ENCODE measurements around the gene ZNF598. TPM values are rescaled to one million over a fixed set of nuclear protein-coding genes. Genes with fewer than 3 reads are reported as not detected.

Gene ZNF598
- total RNA-seq (2013; cell fraction: nucleolus; rRNA removed): 23.8 and 28.6 TPM in 2 replicates
- total RNA-seq (2014; rRNA removed): 14.7 and 20.6 TPM in 2 replicates
- total RNA-seq (2014; rRNA removed; fragmentation: Illumina TruSeq; extraction: Trizol): 11.0 and 14.4 TPM in 2 replicates
- 71.3 and 74.0 TPM in 2 replicates for total RNA-seq (2021)
- 5.9 TPM for polyA plus RNA-seq (2011; ENCODE audit: low read depth)
- polyA plus RNA-seq (2011; rRNA removed): 4.7 and 12.7 TPM in 2 replicates
- polyA plus RNA-seq (2011; cell fraction: cytosol; rRNA removed): 26.7 and 35.4 TPM in 2 replicates
- polyA plus RNA-seq (2011; cell fraction: nucleus; rRNA removed): 102 and 139 TPM in 2 replicates
- 21.2 and 28.2 TPM in 2 replicates for polyA plus RNA-seq (2012)
- polyA plus RNA-seq (2014; fragmentation: Illumina TruSeq; extraction: Trizol): 5.8 and 14.4 TPM in 2 replicates
- under 1 TPM; 0.08 to 0.84 TPM for polyA plus RNA-seq (2014; fragmentation: Nextera tagmentation; extraction: Ambion mirVana)
- polyA plus RNA-seq (2014; rRNA removed): 53.8 and 70.0 TPM in 2 replicates
- polyA plus RNA-seq (2016; fragmentation: Nextera tagmentation; extraction: Ambion mirVana): 10 to 100 TPM in 1 of 2 experiments, 1 to 10 TPM in 1; 8.0 to 19.4 TPM
- polyA minus RNA-seq (2011; rRNA and poly(A)+ RNA removed): 8.7 and 17.7 TPM in 2 replicates
- 19.8 and 21.5 TPM in 2 replicates for polyA minus RNA-seq (2011; cell fraction: cytosol; rRNA and poly(A)+ RNA removed)
- 12.5 and 23.1 TPM in 2 replicates for polyA minus RNA-seq (2011; cell fraction: nucleus; rRNA and poly(A)+ RNA removed)
- Bru-seq, nascent RNA: percentile 65 among the genes with signal in this experiment
- percentile 77 among the genes with signal in this experiment for BruChase-seq, experiment 1, labeled RNA remaining after a 6-hour chase
- percentile 77 among the genes with signal in this experiment for BruChase-seq, experiment 2, labeled RNA remaining after a 2-hour chase
- long read RNA-seq, experiment 1, partial matches to known transcripts: 1 of 1 reads
- long read RNA-seq, experiment 1, other reads (novel, unspliced or antisense): 0 of 1 reads
- long read RNA-seq, experiment 2, partial matches to known transcripts: 1 of 2 reads
- long read RNA-seq, experiment 2, other reads (novel, unspliced or antisense): 0 of 2 reads

DNA sequence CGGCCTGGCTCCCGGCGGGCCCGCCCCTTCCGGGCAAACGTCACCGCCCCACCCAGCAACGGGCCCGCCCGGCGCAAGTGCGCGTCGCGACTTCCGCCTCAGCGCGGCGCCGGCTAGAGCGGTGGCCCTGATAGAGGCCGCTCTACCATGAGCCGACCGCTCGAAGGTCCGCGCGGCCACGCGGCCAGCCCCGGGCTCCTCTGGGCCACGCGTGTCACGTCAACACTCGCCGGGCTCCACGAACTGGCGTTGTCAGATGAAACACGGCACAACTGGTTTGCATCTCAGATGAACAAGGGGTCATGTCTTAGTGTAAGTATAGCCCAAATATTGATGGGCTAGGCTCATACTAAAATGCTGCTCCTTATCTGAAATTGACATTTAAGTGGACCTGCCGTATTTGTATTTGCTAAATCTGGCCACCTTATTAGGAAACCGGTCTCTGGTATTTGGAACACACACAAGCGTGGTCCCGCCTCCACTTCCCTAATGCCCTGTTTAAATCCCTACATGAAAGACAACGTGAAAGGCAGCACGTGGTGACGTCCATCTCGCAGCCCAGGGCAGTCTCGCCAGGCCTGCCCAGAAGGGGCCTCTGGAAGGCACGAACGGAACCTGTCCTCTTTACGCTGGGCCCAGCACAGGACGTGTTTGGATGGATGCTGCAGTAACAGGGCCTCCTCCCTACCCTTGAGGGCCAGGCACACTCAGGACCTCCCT, at the start of gene ZNF598:
Gene ZNF598 (minus strand): TSS at position 31 of the 720 bp plus-strand sequence.
- in situ Hi-C loops (cut with MboI) (loop anchor here (10.0 kb wide), 1 partner anchor 485 kb away; no protein-coding TSS in a partner anchor), intact Hi-C loops (cut with micrococcal nuclease; ENCODE audit: unreplicated experiment) (loop anchor here (5.0 kb wide), 1 partner anchor 142 kb away; no protein-coding TSS in a partner anchor)
- under 1% methylated on average over 37 of the region's 52 CpGs for WGBS (ENCODE audit: insufficient coverage, insufficient replicate concordance, low lambda C conversion rate, missing lambda C conversion rate)
- CTCF ChIA-PET: no interaction called here
- Histone ChIP-seq H4K20me1 (ENCODE audit: control insufficient read depth, insufficient read depth) (no peaks in the 10 kb centered on the region), H3K79me2 (ENCODE audit: control insufficient read depth, insufficient read depth, low read length) (peaks cover 54% of the 10 kb centered on the region), H3K27me3 (replicated peaks in 1 of 2; ENCODE audit: control insufficient read depth in 2 of 2, insufficient read depth in 2 of 2, low read length in 1 of 2) (no peaks in the 10 kb centered on the region), H3K9ac (ENCODE audit: control insufficient read depth, insufficient read depth, low read length) (peak within 1 kb of the TSS; percentile 96), H3K4me2 (ENCODE audit: control insufficient read depth, insufficient read depth) (peak within 1 kb of the TSS; percentile 99), H3K4me3 (peak within 1 kb of the TSS; percentile 100), H3K9me3 (replicated peaks; ENCODE audit: control insufficient read depth, insufficient read depth, low read length) (no peaks in the 10 kb centered on the region), H3K36me3 (ENCODE audit: control insufficient read depth in 2 of 2, insufficient read depth in 2 of 2, low read length in 1 of 2) (peaks cover 0 to 3% of the 10 kb centered on the region in 2 experiments; a peak in 1 of 4 replicates), H3K27ac (ENCODE audit: control insufficient read depth, insufficient read depth) (peak within 1 kb of the TSS; percentile 89), H3K4me1 (ENCODE audit: control insufficient read depth, insufficient read depth, low read length) (peaks cover 15% of the 10 kb centered on the region), H2AFZ (ENCODE audit: control insufficient read depth, low read depth, low read length) (peak within 1 kb of the TSS; percentile 89)
- SMC1A ChIA-PET (ENCODE audit: uncharacterized antibody, unreplicated experiment): no interaction called here
- DNase-seq (ENCODE audit: low read depth, low spot score): no peak
- ATAC-seq: peak; percentile 93
- RAD21 ChIA-PET (ENCODE audit: unreplicated experiment): no interaction called here
- TSS peak; percentile 99 for BruUV-seq (replicated peaks)
- no peak for FAIRE-seq
- POLR2A ChIA-PET: no interaction called here
- TF ChIP-seq ATF7 (IDR thresholded peaks at IDR 0.05; ENCODE audit: low read depth) (no peak), RB1 (IDR thresholded peaks at IDR 0.05; ENCODE audit: borderline replicate concordance) (0 out of 2 replicates have a peak, but pooled peaks have one; percentile 28), MEF2B (IDR thresholded peaks at IDR 0.05; ENCODE audit: partially characterized antibody, poor library complexity, severe bottlenecking) (peak; percentile 19), BRCA1 (IDR thresholded peaks at IDR 0.05; ENCODE audit: low read depth, low read length) (no peak), KDM1A (IDR thresholded peaks at IDR 0.05; ENCODE audit: borderline replicate concordance) (no peak), CHD4 (IDR thresholded peaks at IDR 0.05) (no peak), MTA2 (IDR thresholded peaks at IDR 0.05; ENCODE audit: low read depth) (no peak), EGR1 (IDR thresholded peaks at IDR 0.05; ENCODE audit: borderline replicate concordance in 1 of 2, low read depth in 2 of 2, low read length in 2 of 2) (peak in 1 of 2 experiments; percentile 70; a peak in 1 of 3 replicates), RELA (IDR thresholded peaks at IDR 0.05; ENCODE audit: borderline replicate concordance, partially characterized antibody) (peak; percentile 32), SMAD1 (IDR thresholded peaks at IDR 0.05; ENCODE audit: low read depth, partially characterized antibody) (no peak)
- TF ChIP-seq, protein P1, sequence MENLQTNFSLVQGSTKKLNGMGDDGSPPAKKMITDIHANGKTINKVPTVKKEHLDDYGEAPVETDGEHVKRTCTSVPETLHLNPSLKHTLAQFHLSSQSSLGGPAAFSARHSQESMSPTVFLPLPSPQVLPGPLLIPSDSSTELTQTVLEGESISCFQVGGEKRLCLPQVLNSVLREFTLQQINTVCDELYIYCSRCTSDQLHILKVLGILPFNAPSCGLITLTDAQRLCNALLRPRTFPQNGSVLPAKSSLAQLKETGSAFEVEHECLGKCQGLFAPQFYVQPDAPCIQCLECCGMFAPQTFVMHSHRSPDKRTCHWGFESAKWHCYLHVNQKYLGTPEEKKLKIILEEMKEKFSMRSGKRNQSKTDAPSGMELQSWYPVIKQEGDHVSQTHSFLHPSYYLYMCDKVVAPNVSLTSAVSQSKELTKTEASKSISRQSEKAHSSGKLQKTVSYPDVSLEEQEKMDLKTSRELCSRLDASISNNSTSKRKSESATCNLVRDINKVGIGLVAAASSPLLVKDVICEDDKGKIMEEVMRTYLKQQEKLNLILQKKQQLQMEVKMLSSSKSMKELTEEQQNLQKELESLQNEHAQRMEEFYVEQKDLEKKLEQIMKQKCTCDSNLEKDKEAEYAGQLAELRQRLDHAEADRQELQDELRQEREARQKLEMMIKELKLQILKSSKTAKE (IDR thresholded peaks at IDR 0.05; ENCODE audit: low read depth, poor library complexity, severe bottlenecking): no peak
- TF ChIP-seq, protein P2, sequence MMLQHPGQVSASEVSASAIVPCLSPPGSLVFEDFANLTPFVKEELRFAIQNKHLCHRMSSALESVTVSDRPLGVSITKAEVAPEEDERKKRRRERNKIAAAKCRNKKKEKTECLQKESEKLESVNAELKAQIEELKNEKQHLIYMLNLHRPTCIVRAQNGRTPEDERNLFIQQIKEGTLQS (IDR thresholded peaks at IDR 0.05; ENCODE audit: borderline replicate concordance, extremely low read depth, low read depth, low read length): no peak
- TF ChIP-seq, protein P3, sequence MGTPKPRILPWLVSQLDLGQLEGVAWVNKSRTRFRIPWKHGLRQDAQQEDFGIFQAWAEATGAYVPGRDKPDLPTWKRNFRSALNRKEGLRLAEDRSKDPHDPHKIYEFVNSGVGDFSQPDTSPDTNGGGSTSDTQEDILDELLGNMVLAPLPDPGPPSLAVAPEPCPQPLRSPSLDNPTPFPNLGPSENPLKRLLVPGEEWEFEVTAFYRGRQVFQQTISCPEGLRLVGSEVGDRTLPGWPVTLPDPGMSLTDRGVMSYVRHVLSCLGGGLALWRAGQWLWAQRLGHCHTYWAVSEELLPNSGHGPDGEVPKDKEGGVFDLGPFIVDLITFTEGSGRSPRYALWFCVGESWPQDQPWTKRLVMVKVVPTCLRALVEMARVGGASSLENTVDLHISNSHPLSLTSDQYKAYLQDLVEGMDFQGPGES (IDR thresholded peaks at IDR 0.05): no peak
